ENCODE measurements around the gene MANEA.

DNA sequence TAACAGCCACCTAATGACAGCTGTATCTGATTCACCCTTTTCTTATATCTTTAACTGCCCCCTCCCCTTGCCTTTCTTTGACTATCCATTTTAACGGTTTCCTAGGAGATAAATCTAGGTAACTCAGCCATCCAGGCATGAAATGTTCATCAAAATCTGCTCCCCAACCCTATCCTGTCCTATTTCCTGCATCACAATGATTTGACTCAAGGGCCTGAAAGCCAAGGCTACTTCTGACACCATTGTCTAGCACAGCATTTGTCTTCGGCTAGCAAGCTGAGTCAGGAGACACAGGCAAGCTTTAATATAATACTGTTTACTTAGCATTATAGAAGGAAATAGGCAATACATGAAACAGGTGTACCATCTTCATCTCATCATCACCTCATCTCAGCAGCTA is 31.6 kb upstream of the MANEA start:
- no peak for TF ChIP-seq CTCF (conservative IDR thresholded peaks at IDR 0.05; ENCODE audit: low read depth, low read length)
- no peak for TF ChIP-seq EZH2 (IDR thresholded peaks at IDR 0.05; ENCODE audit: borderline replicate concordance, low read depth, low read length, poor library complexity, severe bottlenecking)
